Uterus (tissue), 2 donors: Measurements from ENCODE around the gene FAM120A.

Source experiments
- POLR2A ChIP-seq, 2 donors: fragments of 450-650 bp; IDR thresholded peaks; one replicate each; pipeline ENCODE4 v1.6.1; 2016; ENCODE audit warnings: antibody characterized with exemption in 2 of 2, mild to moderate bottlenecking in 1 of 2, moderate library complexity in 1 of 2
- TF ChIP-seq, protein P1 (sequence below), 4 experiments: fragments of 200-600 bp in 2 of 4; fragments of 450-650 bp in 2 of 4; sonication (generic) in 2 of 4; IDR thresholded peaks; one replicate each; pipeline ENCODE4 v1.5.1; 2016 to 2019; ENCODE audit warnings: antibody characterized with exemption in 4 of 4, mild to moderate bottlenecking in 2 of 4, moderate library complexity in 1 of 4

- TF ChIP-seq, protein P1, sequence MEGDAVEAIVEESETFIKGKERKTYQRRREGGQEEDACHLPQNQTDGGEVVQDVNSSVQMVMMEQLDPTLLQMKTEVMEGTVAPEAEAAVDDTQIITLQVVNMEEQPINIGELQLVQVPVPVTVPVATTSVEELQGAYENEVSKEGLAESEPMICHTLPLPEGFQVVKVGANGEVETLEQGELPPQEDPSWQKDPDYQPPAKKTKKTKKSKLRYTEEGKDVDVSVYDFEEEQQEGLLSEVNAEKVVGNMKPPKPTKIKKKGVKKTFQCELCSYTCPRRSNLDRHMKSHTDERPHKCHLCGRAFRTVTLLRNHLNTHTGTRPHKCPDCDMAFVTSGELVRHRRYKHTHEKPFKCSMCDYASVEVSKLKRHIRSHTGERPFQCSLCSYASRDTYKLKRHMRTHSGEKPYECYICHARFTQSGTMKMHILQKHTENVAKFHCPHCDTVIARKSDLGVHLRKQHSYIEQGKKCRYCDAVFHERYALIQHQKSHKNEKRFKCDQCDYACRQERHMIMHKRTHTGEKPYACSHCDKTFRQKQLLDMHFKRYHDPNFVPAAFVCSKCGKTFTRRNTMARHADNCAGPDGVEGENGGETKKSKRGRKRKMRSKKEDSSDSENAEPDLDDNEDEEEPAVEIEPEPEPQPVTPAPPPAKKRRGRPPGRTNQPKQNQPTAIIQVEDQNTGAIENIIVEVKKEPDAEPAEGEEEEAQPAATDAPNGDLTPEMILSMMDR (IDR thresholded peaks at IDR 0.05) = no peak
- TF ChIP-seq POLR2A (IDR thresholded peaks at IDR 0.05) = no peak
These were observed 140.6 kb downstream of the FAM120A start for GRCh38 chr9:93592008-93592642.
